T1000 (cell line): ENCODE measurements around the gene SLC17A6.

Experiments
- DNase-seq: peaks from one replicate; lab custom pipeline; 2025; ENCODE audit warnings: mixed read lengths; lab: John Stamatoyannopoulos, UW

The SLC17A6 gene

DNA sequence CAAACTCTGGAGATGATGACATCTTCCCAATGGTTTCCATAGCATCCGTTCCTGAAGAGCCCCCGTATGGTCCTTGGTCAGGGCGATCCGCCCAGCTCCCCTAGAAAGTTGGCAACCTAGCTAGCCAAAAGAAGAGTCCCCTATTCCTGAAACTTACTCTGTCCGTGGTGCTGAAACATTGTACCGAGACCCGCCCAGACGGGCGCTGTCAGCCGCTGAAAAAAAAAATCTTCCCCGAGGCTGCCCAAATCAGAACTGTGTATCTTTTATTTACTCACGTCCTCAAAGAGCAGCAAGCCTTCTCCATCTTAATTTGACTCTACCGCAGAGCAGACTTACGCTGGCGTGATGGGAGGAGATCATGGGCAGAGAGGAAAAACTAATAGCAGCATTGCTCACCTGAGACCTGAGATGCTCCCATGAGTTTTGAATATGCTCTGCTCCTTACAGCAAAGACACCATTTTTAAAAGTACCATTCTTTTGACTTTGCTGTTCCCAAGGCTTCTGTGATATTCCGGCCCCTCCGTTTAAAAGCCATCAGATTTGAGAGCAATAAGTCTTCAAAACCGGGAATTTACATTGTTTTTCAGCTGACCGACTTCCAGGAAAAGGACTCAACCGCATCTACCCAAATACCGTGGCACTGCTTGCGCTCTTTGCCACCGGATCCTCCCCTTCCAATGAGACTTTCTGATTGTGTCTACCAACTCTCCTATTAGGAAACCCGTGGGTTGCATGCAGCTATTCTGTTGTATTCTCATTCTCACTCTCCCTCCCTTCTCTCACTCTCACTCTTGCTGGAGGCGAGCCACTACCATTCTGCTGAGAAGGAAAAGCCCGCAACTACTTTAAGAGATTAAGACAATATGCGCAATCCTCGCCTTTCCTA lies at the start of gene SLC17A6:
Gene SLC17A6, plus strand, starts transcription at position 786 of the 890 bp plus-strand sequence. CDS start 153 bp downstream, outside the sequence.
- peak; percentile 7 for DNase-seq

DNA sequence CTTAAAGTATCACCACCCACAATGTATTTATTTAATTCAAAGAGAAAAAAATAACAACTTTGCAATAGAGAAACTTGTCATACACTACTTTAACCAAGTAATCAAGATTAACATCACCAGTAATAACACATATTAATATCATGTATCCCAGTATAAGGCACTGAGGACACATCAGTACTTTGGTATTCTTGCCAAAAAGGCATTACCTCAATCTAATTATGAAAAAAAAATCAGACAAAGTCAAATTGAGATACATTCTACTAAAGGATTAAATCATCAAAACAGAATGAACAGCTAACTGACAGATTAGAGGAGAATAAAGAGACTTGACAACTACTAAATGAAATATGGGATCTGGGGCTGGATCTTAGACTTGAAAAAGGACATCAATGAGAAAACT lies 35.8 kb upstream of the SLC17A6 start:
- DNase-seq = no peak

DNA sequence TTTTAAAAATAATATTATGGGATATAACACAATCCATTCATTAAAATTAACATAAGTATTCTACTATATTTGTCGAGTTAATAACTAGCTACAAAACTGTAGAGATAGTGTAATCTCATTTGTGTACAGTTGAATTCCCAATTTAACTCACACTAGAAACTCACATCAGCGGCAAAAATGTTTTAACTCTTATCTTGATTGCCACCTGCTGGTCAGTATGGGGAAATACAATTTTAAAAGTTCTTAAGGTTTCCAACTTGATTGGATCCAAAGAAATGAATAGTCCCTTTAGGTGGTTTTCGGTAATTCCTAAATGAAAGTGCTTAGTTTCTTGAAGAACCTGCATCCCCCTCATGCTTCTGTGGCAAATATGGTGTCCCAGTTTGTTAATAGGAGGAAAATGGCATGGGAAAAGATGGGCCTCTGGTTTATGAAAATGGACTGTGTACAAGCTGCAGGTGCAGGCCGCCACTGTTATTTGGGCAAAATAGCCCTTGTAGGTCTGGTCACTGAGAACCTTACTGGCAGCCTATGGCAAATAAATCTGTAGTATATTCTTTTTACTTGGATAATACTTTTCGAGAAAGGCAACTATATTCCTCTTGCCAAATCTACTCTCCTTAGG lies 33.7 kb upstream of the SLC17A6 start:
- no peak for DNase-seq

DNA sequence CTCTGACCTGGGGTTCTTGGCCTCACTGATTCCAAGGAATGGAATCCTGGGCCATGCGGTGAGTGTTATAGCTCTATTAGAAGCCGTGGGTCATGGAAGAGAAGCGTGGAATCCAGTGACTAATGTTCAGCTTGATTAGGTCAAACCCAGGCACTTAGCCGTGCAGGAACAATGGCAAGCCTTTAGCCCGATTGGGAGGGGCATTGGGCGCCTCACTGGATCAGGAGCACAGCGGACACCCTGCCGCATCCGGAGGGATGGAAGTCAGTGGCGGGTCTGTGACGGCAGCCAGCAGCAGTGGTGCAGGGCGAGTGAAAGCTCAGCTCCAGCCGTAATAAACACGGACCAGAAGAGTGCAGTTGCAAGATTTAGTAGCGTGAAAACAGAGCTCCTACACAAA lies 20.5 kb upstream of the SLC17A6 start:
- no peak for DNase-seq

DNA sequence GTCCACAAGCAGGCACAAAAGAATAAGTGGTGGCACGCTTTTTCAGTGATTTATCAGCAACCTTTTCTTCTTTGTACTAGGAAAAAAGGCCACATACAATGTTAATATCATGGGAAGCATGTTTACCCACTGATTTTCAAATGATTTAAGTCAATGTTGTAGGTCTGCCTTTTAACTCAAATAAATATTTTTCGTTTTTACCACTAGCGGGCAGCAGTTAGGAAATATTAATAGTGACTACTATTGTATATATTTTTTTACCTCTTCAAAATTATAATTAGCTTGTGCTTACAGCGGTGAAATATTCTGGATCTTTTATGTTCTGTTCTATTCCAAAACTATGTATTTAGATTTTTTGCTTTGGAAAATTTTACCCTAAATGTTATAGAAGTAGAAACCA lies 6.4 kb upstream of the SLC17A6 start:
- no peak for DNase-seq

DNA sequence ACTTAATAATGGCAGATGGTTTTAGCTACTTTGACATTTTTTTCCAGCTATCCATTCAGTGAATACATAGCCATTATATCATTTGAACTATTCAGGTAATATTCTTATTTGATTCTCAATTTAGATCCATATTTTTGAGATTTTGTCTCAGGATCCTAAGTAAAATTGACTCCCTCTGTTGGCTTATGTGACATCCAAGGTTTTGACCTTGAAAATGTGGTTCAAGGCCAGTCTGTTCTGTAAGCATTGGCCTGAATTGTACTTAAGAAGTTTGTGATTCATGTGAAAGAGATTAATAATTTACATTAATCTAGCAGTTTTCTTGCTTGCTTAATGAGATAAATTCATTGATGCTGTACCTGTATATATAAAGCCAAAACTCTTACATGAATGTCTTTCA lies 1.6 kb upstream of the SLC17A6 start:
- DNase-seq = no peak

DNA sequence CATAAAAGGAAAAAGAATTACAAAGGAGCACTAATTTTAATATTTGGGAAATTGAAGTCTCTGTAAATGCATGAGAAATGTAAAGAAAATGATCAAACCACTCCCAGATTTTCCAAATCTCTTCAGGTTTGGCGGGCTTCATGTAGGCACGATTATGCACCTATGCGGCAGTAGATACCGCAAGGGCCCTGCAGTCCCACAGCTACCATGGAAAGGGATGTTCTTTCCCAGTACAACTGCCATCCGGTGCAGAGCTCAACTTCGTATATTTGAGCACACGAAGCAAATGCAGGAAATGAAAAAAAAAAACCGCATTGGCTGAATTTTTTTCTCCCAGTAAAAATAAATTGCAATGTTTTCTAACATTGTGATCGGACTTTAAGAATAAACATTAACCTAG lies 1.4 kb downstream of the SLC17A6 start:
- DNase-seq = no peak

DNA sequence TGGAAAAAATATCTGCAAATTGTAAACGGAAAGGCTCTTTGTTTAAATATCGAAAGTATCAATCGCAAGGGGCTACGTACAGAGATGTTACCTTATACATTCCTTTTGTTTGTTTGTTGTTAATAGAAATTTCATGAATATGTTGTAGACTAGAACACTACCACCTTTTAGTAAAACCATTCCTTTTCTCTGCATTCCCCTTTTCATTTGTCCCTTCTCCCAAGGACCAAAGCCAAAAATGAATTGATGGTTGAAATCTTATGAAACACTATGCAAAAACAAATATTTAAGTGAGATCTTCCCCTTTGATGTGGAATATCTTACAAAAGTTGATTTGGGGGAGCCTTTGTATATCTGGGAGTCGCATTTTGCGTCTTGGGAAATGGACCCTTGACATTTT lies 2.1 kb downstream of the SLC17A6 start:
- DNase-seq = no peak

DNA sequence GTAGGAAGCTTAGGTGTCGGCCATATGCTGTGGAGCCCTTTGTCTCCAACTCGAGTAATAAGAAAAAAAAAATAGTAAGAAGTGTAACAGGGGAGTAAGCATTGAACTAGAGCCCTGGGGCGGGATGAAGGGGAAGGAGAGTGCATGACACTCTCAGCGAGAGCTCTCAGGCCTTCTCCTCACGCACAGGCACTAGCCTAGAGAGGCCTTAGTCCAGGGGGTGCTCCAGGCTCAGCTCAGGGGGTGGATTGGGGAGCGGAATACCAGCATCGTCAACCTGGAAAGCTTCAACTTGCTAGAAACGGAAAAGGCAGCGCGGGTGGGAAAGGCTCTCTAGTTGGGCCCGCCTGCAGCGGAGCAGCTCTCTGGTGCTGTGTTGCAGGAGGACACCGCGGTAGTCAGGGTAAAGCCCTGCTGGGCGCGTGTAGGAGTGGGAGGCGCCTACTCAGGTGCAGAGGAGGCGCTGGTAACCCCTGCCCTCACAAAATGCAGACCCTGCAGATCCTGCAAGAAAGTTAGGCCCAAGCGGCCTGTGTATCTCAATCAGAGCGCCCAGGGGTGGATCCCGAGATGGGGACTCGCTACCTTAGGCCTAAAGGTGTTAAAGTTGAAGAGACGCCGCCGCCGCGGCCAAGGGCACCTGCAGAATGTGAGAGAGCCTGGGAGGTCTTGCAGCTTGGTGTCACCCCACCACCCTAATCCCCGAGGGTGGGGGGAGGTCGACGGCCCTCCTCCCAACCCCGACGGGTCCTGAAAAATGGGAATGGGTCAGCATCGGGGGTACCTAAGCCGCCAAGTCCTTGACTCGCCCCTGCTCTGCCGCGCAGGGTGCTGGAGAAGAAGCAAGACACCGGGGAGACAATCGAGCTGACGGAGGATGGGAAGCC lies 2.8 kb downstream of the SLC17A6 start:
- no peak for DNase-seq

DNA sequence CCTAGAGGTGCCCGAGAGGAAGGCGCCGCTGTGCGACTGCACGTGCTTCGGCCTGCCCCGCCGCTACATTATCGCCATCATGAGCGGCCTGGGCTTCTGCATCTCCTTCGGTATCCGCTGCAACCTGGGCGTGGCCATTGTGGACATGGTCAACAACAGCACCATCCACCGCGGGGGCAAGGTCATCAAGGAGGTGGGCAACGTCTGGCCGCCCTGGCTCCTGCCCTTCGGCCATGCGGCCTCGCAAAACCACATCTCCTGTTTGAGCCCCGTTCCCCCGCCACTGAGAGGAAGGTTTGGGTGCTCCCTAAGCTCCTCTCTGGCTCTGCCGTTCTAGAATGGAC lies 3.4 kb downstream of the SLC17A6 start:
- DNase-seq = no peak

DNA sequence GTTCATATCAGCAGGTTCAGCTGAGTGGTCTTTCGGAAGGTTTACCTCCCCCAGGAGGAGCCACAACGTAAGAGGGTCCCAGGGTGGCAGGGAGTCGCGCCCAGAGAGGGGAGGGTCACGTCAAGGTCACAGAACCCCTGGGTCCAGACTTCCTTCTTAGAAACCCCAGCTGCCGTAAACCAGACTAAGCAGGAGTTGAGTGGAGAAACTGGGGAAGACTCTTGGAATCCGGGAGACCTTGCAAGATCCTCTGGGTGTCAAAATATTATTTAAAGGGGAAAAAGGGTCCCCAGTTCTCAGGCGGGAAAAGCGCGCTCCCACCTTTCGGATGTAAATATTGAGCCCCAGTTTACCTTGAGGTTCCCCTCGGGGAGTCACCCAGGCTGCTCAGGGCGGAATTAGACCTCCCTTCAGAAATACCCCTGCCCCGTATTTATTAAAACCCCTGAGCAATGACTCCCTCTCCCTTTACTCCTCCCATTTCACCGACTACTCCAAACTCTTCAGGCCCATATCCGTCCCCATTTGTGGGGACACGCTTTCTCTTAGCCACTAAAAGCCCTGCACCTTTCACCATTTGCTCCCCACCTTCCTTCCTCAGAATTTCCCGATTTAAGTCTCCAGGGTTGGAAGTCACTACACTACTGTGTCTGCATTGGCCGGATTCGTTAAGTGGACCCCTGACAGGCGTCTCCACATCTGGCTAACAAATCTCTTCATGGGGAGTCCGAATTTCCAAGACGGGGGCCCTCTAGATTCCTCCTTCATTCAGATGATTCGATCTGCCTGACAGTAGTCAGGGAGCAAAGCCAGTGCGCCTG lies 4.2 kb downstream of the SLC17A6 start:
- no peak for DNase-seq

DNA sequence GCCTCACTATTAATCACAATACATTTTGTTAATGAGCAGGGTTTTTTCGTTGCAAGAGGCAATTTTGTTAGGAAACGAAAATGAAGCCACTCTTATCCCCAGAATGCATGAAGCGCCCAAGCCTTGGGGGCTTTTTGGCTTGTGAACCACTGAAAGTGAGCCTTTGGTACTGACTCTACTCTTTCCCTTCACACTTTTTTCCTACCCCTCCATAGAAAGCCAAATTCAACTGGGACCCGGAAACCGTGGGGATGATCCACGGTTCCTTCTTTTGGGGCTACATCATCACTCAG lies 4.8 kb downstream of the SLC17A6 start:
- no peak for DNase-seq

DNA sequence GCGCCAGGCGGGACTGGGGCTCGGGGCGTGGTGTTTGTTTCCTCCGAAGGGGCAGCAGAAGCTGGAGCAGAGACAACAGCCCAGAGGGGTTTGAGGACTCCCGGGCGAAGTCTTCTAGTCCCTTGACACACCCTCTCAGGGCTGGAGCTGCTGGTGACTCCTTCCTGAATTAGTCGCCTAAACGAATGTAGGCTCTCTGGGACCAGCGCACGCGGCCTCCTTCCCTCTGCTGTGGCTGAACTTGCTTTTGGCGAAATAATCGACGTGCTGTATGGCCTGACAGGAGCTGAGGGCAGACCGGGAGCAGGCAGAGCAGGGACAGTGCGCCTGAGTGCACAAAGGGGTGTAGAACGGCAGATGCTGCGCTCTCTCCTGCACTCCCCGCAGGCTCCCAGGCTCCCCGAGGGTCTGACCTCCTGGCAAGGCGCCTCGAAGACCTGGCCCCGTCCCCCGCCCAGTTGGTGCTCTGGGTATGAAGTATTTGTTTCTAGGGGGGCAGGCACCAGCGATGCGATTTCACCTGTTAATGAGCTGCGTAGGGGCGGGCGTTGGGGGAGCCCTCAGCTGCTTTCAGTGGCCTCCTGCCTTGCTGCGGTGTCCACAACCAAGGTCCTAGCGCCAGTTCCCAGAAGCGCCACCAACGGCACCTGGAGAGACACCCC lies 5.3 kb downstream of the SLC17A6 start:
- DNase-seq = no peak

DNA sequence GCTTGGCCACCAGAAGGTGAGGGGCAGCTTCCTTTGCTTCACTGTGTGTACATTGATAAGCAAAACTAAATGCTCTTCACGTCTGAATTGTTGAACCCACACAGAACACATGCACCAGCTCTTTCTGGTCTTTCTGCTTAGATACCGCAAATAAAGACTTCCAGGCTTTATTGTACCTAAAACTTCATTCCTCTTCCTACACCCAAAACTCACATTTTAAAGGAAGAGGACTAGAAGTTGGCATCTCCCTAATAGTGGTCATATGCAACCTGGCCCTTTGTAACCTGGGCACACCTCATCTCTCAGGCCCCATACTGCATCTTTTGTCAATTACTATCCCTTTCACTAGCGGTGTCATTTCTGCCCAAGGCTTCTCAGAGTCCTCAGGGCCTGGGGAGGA lies 5.9 kb downstream of the SLC17A6 start:
- DNase-seq = no peak

DNA sequence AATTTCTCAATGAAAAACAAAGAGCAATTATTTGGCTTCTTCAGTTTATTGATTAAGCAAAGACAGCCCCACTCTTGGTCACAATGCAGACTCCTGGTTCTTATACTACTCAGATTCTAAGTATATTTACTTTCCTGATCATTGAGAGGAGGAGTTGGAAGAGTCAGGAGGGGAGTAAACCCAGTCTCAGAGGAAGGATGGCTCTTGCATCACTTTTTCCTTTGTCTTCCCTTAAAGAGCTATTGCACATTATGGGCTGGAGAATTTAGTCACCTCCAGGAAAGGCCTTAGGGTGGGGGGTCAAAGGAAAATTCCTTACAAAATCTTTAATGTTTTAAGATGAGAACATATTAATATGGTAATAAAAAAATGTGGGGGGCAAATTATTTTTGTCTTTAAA lies 8.1 kb downstream of the SLC17A6 start:
- DNase-seq = no peak

DNA sequence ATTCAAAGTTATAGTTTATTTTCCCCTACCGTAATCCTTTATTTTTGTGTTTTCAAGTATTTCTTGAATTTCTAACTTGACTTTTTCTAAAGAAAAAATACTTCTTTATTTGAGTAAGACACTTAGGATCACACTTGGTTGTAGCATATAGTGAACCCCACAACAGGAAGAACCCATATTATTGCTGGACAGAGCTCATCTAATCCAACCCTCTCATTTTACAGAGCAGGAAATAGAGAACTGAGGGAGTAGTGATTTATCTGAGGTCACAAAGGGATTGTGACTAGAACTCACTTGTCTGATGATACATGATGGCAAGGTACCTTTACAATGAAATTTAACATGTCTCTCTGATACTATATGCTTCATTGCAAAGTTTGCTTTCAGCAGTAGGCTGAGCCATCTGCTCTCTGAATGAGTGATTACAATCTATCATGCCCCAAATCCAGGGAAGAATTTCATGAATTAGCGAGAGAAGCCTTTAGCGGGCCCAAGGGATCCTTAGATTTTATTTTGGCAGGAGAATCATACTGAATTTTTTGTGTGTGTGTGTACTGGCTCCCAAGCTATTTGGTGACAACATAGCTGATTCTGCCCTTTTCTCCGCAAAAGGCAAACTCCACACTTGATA lies 9.8 kb downstream of the SLC17A6 start:
- DNase-seq = no peak

DNA sequence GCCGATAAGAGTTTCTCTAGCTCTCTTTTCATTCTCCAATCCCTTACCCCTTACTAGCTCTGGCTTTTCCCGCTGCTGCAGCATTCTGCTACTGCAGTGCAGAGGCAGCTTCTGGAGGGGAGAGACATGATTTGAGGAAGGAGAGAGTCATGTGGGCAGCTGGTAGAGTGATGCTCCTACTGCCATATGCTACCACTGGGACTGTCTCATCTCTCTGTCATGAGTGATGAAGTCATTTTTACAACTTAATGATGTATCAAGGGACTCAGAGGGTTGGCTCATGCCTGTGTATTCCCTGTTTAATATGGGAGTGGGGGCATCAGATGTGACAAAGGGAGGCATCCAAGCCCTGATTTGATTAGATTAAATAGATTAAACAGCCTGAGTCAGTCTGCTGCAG lies 11.3 kb downstream of the SLC17A6 start:
- no peak for DNase-seq

DNA sequence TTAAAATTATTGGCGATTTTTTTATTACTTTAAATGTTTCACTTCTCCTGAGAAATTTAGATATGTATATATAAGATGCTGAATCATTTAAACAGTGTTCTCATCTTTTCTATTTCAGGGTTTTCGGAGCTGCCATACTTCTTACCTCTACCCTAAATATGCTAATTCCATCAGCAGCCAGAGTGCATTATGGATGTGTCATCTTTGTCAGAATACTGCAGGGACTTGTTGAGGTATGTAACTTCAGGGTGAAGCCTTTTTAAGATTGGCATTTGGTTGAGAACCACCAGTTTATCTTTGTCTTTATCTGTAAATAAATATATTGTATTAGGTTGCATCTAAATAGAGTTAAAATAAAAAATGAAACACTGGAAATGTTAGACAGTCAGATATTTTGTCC lies 21.1 kb downstream of the SLC17A6 start:
- DNase-seq = no peak

DNA sequence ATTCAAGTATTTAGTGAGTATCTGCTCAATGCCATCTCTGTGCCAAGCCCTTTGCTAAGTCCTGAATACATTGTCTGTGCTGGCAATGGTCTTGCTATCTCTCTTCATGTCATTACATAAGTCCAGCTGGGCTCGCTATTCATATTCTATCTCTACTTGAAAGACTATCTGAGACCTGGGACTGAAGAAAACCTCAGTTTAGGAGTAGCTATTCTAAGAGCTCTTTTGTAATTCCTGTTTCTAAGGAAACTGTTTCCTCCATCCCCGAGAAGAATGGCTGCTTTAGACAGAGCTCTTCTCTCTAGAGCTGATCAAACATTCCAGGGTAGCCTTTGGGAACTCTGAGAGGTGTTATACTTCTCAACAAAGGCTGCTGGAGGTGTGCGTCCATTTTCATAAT lies 33.0 kb downstream of the SLC17A6 start:
- DNase-seq = no peak

DNA sequence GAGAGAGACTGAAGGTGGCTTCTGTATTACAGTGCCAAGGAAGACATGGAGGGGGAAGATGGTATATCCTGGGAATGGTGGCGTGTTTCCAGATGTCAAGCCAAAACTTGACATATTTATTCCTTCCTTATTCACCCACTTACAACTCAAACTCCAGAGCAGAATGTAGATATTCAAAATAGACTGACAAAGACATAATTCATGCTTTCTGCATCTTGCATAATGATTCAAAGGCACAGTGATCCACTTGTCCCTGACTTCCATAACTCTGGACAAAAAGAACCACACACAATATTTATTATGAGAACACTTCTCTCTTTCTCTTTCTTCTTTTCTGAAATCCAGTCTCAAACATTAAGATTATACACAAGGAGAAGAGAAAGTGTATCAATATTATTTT lies 48.9 kb downstream of the SLC17A6 start:
- no peak for DNase-seq
